ENCODE data around the gene PFDN5.
"Not testable (repeated sequence)": the region's sequence is repeated elsewhere in the genome, so short reads cannot be mapped to it uniquely, and the experiment has no call there.

PFDN5 gene

GRCh38 chr12:53274445-53274844, 20.9 kb upstream of the PFDN5 start:
- no peak overlapping the region for H3K4me3 Mint-ChIP-seq
- peaks cover 12% of the 10 kb centered on the region for H3K4me1 Mint-ChIP-seq (ENCODE audit: low read depth)
- peak overlapping the region; percentile 57 for H3K27ac Mint-ChIP-seq
- H3K36me3 Mint-ChIP-seq (ENCODE audit: low read depth) = peaks cover 69% of the 10 kb centered on the region
- H3K9me3 Mint-ChIP-seq = no peaks in the 10 kb centered on the region
- H3K27me3 Mint-ChIP-seq = no peaks in the 10 kb centered on the region

- Mint-ChIP-seq H3K36me3 (ENCODE audit: low read depth) (peaks cover 62% of the 10 kb centered on the region), H3K27me3 (no peaks in the 10 kb centered on the region), H3K4me1 (ENCODE audit: low read depth) (no peaks in the 10 kb centered on the region), H3K9me3 (no peaks in the 10 kb centered on the region), H3K27ac (no peak overlapping the region), H3K4me3 (no peak overlapping the region)
Observed at GRCh38 chr12:53276511-53276910, 18.8 kb upstream of the PFDN5 start.

GRCh38 chr12:53277981-53278380, 17.4 kb upstream of the PFDN5 start:
- no peak overlapping the region for H3K27ac Mint-ChIP-seq
- H3K36me3 Mint-ChIP-seq (ENCODE audit: low read depth) = peaks cover 64% of the 10 kb centered on the region
- H3K9me3 Mint-ChIP-seq = no peaks in the 10 kb centered on the region
- H3K4me3 Mint-ChIP-seq = no peak overlapping the region
- H3K27me3 Mint-ChIP-seq = no peaks in the 10 kb centered on the region
- H3K4me1 Mint-ChIP-seq (ENCODE audit: low read depth) = no peaks in the 10 kb centered on the region

GRCh38 chr12:53279283-53279869, 16.0 kb upstream of the PFDN5 start:
- H3K4me3 Mint-ChIP-seq = no peak overlapping the region
- H3K27ac Mint-ChIP-seq = no peak overlapping the region
- no peaks in the 10 kb centered on the region for H3K9me3 Mint-ChIP-seq
- H3K27me3 Mint-ChIP-seq = no peaks in the 10 kb centered on the region
- H3K4me1 Mint-ChIP-seq (ENCODE audit: low read depth) = no peaks in the 10 kb centered on the region
- H3K36me3 Mint-ChIP-seq (ENCODE audit: low read depth) = peaks cover 70% of the 10 kb centered on the region

GRCh38 chr12:53279888-53280498, 15.3 kb upstream of the PFDN5 start:
- Mint-ChIP-seq H3K4me1 (ENCODE audit: low read depth) (no peaks in the 10 kb centered on the region), H3K27ac (no peak overlapping the region), H3K4me3 (no peak overlapping the region), H3K36me3 (ENCODE audit: low read depth) (peaks cover 66% of the 10 kb centered on the region), H3K9me3 (no peaks in the 10 kb centered on the region), H3K27me3 (no peaks in the 10 kb centered on the region)

- H3K27me3 Mint-ChIP-seq = no peaks in the 10 kb centered on the region
- peaks cover 23% of the 10 kb centered on the region for H3K4me1 Mint-ChIP-seq (ENCODE audit: low read depth)
- no peak overlapping the region for H3K4me3 Mint-ChIP-seq
- peak overlapping the region; percentile 52 for H3K27ac Mint-ChIP-seq
- H3K36me3 Mint-ChIP-seq (ENCODE audit: low read depth) = peaks cover 61% of the 10 kb centered on the region
- no peaks in the 10 kb centered on the region for H3K9me3 Mint-ChIP-seq
Observed at GRCh38 chr12:53286448-53286847, 8.9 kb upstream of the PFDN5 start.

- Mint-ChIP-seq H3K27ac (peak overlapping the region; percentile 8), H3K4me3 (no peak overlapping the region), H3K4me1 (ENCODE audit: low read depth) (peaks cover 24% of the 10 kb centered on the region), H3K9me3 (no peaks in the 10 kb centered on the region), H3K36me3 (ENCODE audit: low read depth) (peaks cover 63% of the 10 kb centered on the region), H3K27me3 (no peaks in the 10 kb centered on the region)
Observed at GRCh38 chr12:53287741-53288216, 7.6 kb upstream of the PFDN5 start.

GRCh38 chr12:53288322-53288721, 7.0 kb upstream of the PFDN5 start:
- peak overlapping the region; percentile 8 for H3K27ac Mint-ChIP-seq
- peaks cover 63% of the 10 kb centered on the region for H3K36me3 Mint-ChIP-seq (ENCODE audit: low read depth)
- peaks cover 24% of the 10 kb centered on the region for H3K4me1 Mint-ChIP-seq (ENCODE audit: low read depth)
- no peaks in the 10 kb centered on the region for H3K9me3 Mint-ChIP-seq
- H3K27me3 Mint-ChIP-seq = no peaks in the 10 kb centered on the region
- H3K4me3 Mint-ChIP-seq = no peak overlapping the region

- Mint-ChIP-seq H3K36me3 (ENCODE audit: low read depth) (peaks cover 64% of the 10 kb centered on the region), H3K27me3 (no peaks in the 10 kb centered on the region), H3K4me3 (no peak overlapping the region), H3K27ac (peak overlapping the region; percentile 77), H3K4me1 (ENCODE audit: low read depth) (peaks cover 33% of the 10 kb centered on the region), H3K9me3 (no peaks in the 10 kb centered on the region)
Observed at GRCh38 chr12:53289891-53290290, 5.5 kb upstream of the PFDN5 start.

GRCh38 chr12:53290661-53291060, 4.7 kb upstream of the PFDN5 start:
- H3K27ac Mint-ChIP-seq = peak overlapping the region; percentile 77
- H3K36me3 Mint-ChIP-seq (ENCODE audit: low read depth) = peaks cover 62% of the 10 kb centered on the region
- H3K4me1 Mint-ChIP-seq (ENCODE audit: low read depth) = peaks cover 41% of the 10 kb centered on the region
- no peaks in the 10 kb centered on the region for H3K27me3 Mint-ChIP-seq
- H3K9me3 Mint-ChIP-seq = no peaks in the 10 kb centered on the region
- H3K4me3 Mint-ChIP-seq = peak overlapping the region; percentile 17

GRCh38 chr12:53292426-53292825, 2.9 kb upstream of the PFDN5 start:
- Mint-ChIP-seq H3K27me3 (no peaks in the 10 kb centered on the region), H3K4me1 (ENCODE audit: low read depth) (peaks cover 58% of the 10 kb centered on the region), H3K36me3 (ENCODE audit: low read depth) (peaks cover 71% of the 10 kb centered on the region), H3K9me3 (no peaks in the 10 kb centered on the region), H3K4me3 (no peak overlapping the region), H3K27ac (no peak overlapping the region)

GRCh38 chr12:53295891-53296219, 513 bp downstream of the PFDN5 start:
- H3K27ac Mint-ChIP-seq = peak overlapping the region; percentile 99
- no peaks in the 10 kb centered on the region for H3K9me3 Mint-ChIP-seq
- peaks cover 80% of the 10 kb centered on the region for H3K36me3 Mint-ChIP-seq (ENCODE audit: low read depth)
- H3K4me1 Mint-ChIP-seq (ENCODE audit: low read depth) = peaks cover 75% of the 10 kb centered on the region
- H3K4me3 Mint-ChIP-seq = peak overlapping the region; percentile 99
- H3K27me3 Mint-ChIP-seq = no peaks in the 10 kb centered on the region

GRCh38 chr12:53297106-53297505, 1.8 kb downstream of the PFDN5 start:
- H3K27me3 Mint-ChIP-seq, H3K9me3 Mint-ChIP-seq: not testable (repeated sequence)
- Mint-ChIP-seq H3K36me3 (ENCODE audit: low read depth) (peaks cover 82% of the 10 kb centered on the region), H3K4me1 (ENCODE audit: low read depth) (peaks cover 80% of the 10 kb centered on the region), H3K4me3 (peak overlapping the region; percentile 99), H3K27ac (peak overlapping the region; percentile 99)

GRCh38 chr12:53298164-53298563, 2.8 kb downstream of the PFDN5 start:
- H3K27me3 Mint-ChIP-seq = no peaks in the 10 kb centered on the region
- peaks cover 80% of the 10 kb centered on the region for H3K36me3 Mint-ChIP-seq (ENCODE audit: low read depth)
- peak overlapping the region; percentile 99 for H3K4me3 Mint-ChIP-seq
- peaks cover 87% of the 10 kb centered on the region for H3K4me1 Mint-ChIP-seq (ENCODE audit: low read depth)
- no peaks in the 10 kb centered on the region for H3K9me3 Mint-ChIP-seq
- peak overlapping the region; percentile 99 for H3K27ac Mint-ChIP-seq

GRCh38 chr12:53299101-53299453, 3.7 kb downstream of the PFDN5 start:
- H3K36me3 Mint-ChIP-seq (ENCODE audit: low read depth) = peaks cover 73% of the 10 kb centered on the region
- no peaks in the 10 kb centered on the region for H3K9me3 Mint-ChIP-seq
- H3K4me3 Mint-ChIP-seq = peak overlapping the region; percentile 99
- peaks cover 87% of the 10 kb centered on the region for H3K4me1 Mint-ChIP-seq (ENCODE audit: low read depth)
- peak overlapping the region; percentile 99 for H3K27ac Mint-ChIP-seq
- no peaks in the 10 kb centered on the region for H3K27me3 Mint-ChIP-seq
